Measurements from ENCODE around the gene KCNJ4. TPM values are rescaled to one million over a fixed set of nuclear protein-coding genes. Genes with fewer than 3 reads are reported as not detected.

Gene KCNJ4
- total RNA-seq, 1 experiment from 2014 or later = 0.27 TPM

DNA sequence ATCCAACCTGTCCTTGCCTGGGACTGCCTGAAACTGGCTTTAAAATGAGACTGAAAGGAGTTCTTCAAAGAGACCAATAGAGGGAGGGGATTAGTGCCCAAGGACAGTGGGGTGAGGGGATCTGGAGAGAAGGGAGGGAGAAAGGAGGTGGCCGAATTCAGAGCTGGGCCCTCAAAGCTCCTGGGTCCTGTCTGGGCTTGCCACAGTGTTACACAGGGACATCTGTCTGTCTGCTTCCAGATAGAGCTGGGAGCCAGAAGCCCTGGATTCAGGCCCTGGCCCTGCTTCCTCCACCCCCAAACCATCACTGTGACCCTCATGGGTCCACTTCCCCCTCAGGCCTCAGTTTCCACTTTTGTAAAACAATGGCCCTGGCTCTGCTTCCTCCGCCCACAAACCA, 3.6 kb downstream of the KCNJ4 start:
- Histone ChIP-seq H3K36me3 (ENCODE audit: control insufficient read depth, insufficient read depth, low read length) (no peaks in the 10 kb centered on the region), H3K27me3 (replicated peaks; ENCODE audit: control insufficient read depth, insufficient read depth, low read length) (peaks cover 3% of the 10 kb centered on the region), H3K9me3 (no peaks in the 10 kb centered on the region), H3K4me3 (ENCODE audit: low read depth, low read length) (no peak overlapping the region), H3K4me1 (peaks cover 13% of the 10 kb centered on the region; the same call in 1 of the 2 replicates)
- ChIA-PET POLR2A (interaction anchor here (0.6 kb wide), 1 partner anchor 65 kb away, joined by 3 read pairs; no protein-coding TSS in a partner anchor), CTCF (no interaction called here)
- no TSS peak for BruUV-seq (replicated peaks)
- Mint-ChIP-seq H3K36me3 (ENCODE audit: insufficient read depth, unreplicated experiment) (peaks cover 9% of the 10 kb centered on the region), H3K9me3 (ENCODE audit: unreplicated experiment) (no peaks in the 10 kb centered on the region), H3K27me3 (ENCODE audit: insufficient read depth, unreplicated experiment) (peaks cover 19% of the 10 kb centered on the region), H3K27ac (ENCODE audit: unreplicated experiment) (no peak overlapping the region), H3K4me3 (ENCODE audit: unreplicated experiment) (no peak overlapping the region), H3K4me1 (ENCODE audit: low read depth, unreplicated experiment) (no peaks in the 10 kb centered on the region)
- TF ChIP-seq CTCF (IDR thresholded peaks at IDR 0.05; ENCODE audit: insufficient read depth in 1 of 2, low read depth in 1 of 2, low read length in 1 of 2, severe bottlenecking in 1 of 2, unreplicated experiment in 1 of 2) = no peak
- DNase-seq = no peak
- intact Hi-C loops (cut with micrococcal nuclease; ENCODE audit: unreplicated experiment) = no loop called here

DNA sequence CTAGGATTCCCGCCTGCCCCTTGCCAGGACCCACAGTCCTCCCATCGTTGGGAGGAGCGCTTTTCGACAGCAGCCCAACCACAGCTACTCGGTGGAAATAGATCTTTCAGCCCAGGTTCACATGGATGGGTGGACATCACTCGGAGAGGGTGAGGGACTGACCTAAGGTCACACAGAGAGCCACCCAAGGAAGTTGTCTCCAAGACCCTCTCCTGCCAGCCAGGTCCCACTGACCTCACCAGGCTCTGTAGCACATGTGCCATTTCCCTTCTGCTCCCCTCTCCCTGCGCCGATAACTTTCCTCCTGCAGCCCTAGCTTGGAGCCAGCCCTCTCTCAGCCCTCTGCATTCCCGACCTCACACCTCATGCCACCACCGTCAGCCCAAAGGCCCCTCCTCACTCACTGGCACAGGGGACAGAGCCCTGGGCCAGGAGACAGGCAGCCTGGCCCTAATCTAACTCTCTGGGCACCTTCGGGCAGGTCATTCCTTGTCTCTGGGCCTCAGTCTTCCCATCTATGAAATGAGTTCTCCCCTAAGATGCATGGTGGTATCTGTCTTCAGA, 4.7 kb downstream of the KCNJ4 start:
- intact Hi-C loops (cut with micrococcal nuclease; ENCODE audit: unreplicated experiment) = no loop called here
- Mint-ChIP-seq H3K27ac (ENCODE audit: unreplicated experiment) (no peak overlapping the region), H3K4me3 (ENCODE audit: unreplicated experiment) (no peak overlapping the region), H3K4me1 (ENCODE audit: low read depth, unreplicated experiment) (no peaks in the 10 kb centered on the region), H3K27me3 (ENCODE audit: insufficient read depth, unreplicated experiment) (peaks cover 19% of the 10 kb centered on the region), H3K36me3 (ENCODE audit: insufficient read depth, unreplicated experiment) (peaks cover 9% of the 10 kb centered on the region), H3K9me3 (ENCODE audit: unreplicated experiment) (no peaks in the 10 kb centered on the region)
- Histone ChIP-seq H3K4me1 (peaks cover 9% of the 10 kb centered on the region; the same call in 1 of the 2 replicates), H3K4me3 (ENCODE audit: low read depth, low read length) (no peak overlapping the region), H3K9me3 (no peaks in the 10 kb centered on the region), H3K36me3 (ENCODE audit: control insufficient read depth, insufficient read depth, low read length) (no peaks in the 10 kb centered on the region), H3K27me3 (replicated peaks; ENCODE audit: control insufficient read depth, insufficient read depth, low read length) (peaks cover 3% of the 10 kb centered on the region; the same call in 1 of the 2 replicates)
- TF ChIP-seq CTCF (IDR thresholded peaks at IDR 0.05; ENCODE audit: insufficient read depth in 1 of 2, low read depth in 1 of 2, low read length in 1 of 2, severe bottlenecking in 1 of 2, unreplicated experiment in 1 of 2) = no peak
- CTCF ChIA-PET = no interaction called here
- no peak for DNase-seq
- POLR2A ChIA-PET = no interaction called here
- BruUV-seq (replicated peaks) = no TSS peak

DNA sequence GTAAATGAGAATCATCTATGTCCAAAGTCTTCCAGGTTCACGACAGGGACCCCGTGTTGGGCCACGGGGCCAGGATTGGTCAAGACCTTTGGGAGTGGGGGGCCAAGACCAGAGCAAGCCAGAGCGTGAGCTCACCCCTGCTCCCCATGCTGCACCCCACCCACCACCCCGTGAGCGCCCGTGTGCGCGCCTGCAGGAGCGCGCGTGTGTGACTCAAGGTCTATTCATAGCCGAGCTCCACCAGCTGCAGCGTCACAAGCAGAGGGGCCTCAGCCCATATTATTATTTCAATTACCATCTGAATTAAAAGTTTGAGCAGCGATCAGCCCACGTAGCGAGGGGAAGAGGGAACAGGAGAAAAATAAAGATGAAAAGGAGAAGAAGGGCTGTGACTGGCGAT, 5.2 kb downstream of the KCNJ4 start:
- ChIA-PET CTCF (no interaction called here), POLR2A (no interaction called here)
- H3K4me3 Mint-ChIP-seq (ENCODE audit: unreplicated experiment) = no peak overlapping the region

More for the DNA sequence above, 5.2 kb downstream of the KCNJ4 start:
- peaks cover 8% of the 10 kb centered on the region; the same call in 1 of the 2 replicates for H3K4me1 ChIP-seq
- Mint-ChIP-seq H3K27me3 (ENCODE audit: insufficient read depth, unreplicated experiment) (peaks cover 19% of the 10 kb centered on the region), H3K27ac (ENCODE audit: unreplicated experiment) (no peak overlapping the region), H3K4me1 (ENCODE audit: low read depth, unreplicated experiment) (no peaks in the 10 kb centered on the region), H3K36me3 (ENCODE audit: insufficient read depth, unreplicated experiment) (peaks cover 9% of the 10 kb centered on the region), H3K9me3 (ENCODE audit: unreplicated experiment) (no peaks in the 10 kb centered on the region)
- H3K9me3 ChIP-seq = no peaks in the 10 kb centered on the region
- intact Hi-C loops (cut with micrococcal nuclease; ENCODE audit: unreplicated experiment) = no loop called here
- no peak for DNase-seq
- no peak overlapping the region for H3K4me3 ChIP-seq (ENCODE audit: low read depth, low read length)
- no TSS peak for BruUV-seq (replicated peaks)
- H3K27me3 ChIP-seq (replicated peaks; ENCODE audit: control insufficient read depth, insufficient read depth, low read length) = peaks cover 3% of the 10 kb centered on the region; the same call in 1 of the 2 replicates
- H3K36me3 ChIP-seq (ENCODE audit: control insufficient read depth, insufficient read depth, low read length) = no peaks in the 10 kb centered on the region
- no peak for TF ChIP-seq CTCF (IDR thresholded peaks at IDR 0.05; ENCODE audit: insufficient read depth in 1 of 2, low read depth in 1 of 2, low read length in 1 of 2, severe bottlenecking in 1 of 2, unreplicated experiment in 1 of 2)

Measured in Caco-2 (cell line).